Activated CD4-positive, alpha-beta T cell treated with anti-CD3 and anti-CD28 coated beads, Interleukin-2, amount 50 U/mL, for 24 hours (primary cell): ENCODE results near the gene MORN5.

Experiments used
- DNase-seq, 2 donors: peaks; one replicate each; pipeline ENCODE4 v3.0.0-alpha.2; 2020; ENCODE audit warnings: low read depth in 1 of 2, low spot score in 1 of 2

Gene MORN5

DNA sequence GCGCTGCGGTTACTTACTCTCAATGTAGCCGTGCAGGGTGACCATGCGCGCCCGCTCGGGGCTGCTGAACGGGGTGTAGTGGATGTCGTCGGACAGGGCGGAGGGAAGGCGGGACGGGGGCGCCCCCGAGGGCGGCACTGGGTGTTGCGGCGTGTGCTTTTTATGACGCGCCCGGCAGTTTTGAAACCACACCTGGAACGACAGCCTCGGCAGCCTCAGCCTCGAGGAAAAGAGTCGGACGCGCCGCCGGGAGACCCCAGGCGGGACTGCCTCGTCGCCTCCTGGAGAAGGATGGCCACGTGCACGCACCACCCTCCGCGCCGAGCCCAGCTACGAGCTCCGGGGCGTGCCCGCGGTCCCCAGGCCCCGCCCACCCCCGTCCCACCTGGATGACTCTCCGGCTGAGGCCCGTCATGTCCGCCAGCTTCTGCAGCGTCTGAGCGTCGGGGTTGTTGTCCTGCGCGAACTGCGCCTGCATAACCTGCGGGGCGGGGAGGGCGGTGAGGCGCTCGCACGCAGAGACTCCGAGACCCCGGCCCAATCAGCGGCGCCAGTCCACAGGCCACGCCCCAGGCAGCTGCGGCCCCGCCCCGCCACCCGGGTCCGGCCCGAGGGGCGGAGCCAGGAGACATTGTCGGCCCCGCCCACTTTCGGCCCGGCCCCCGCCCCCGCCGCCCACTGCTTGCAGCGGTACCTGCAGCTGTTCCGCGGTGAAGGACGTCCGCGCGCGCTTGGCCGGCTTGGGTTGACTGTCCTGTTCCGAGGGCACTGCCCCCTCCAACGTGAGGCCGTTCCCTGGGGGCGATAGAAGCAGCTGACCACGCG lies 54.1 kb downstream of the MORN5 start:
- DNase-seq, result peak in 1 of 2 donors; percentile 16

DNA sequence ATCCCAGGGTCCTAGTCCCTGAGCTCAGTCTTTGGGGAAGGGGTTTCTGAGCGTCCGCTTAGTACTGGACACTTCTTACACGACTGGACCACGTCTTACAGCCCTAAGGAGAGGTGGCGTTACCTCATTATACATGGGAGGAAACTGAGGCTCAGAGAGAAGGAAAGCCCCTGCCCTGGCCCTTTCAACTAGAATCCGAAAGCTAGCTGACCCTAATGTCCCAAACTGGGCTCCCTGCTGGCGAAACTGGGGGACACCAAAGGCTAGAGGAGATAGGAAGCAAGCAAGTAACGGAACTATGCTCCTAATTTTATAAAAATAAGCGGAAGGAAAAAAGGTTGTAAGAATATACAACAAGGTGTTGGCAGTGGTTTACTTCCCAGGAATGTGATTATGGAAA lies 54.8 kb downstream of the MORN5 start:
- no peak for DNase-seq

DNA sequence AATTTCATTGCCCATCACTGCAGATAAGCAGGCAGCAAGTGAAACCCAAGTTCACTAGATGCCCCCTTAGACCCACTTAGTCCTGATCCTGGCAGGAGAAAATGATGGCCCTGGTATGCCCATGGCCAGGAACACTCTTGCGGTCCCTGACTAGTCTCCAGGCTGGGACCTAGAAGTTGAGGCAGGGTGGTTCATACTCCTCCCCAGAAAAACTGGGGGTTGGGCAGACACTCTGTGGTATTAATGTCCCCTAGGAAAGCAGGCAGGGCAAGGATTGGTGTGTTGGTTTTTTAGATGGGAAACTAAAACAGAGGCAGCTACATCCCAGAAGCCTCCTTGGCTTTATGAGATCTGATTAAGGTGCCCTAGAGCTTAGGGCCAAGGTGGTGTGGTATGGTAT lies 56.0 kb downstream of the MORN5 start:
- DNase-seq, result no peak

DNA sequence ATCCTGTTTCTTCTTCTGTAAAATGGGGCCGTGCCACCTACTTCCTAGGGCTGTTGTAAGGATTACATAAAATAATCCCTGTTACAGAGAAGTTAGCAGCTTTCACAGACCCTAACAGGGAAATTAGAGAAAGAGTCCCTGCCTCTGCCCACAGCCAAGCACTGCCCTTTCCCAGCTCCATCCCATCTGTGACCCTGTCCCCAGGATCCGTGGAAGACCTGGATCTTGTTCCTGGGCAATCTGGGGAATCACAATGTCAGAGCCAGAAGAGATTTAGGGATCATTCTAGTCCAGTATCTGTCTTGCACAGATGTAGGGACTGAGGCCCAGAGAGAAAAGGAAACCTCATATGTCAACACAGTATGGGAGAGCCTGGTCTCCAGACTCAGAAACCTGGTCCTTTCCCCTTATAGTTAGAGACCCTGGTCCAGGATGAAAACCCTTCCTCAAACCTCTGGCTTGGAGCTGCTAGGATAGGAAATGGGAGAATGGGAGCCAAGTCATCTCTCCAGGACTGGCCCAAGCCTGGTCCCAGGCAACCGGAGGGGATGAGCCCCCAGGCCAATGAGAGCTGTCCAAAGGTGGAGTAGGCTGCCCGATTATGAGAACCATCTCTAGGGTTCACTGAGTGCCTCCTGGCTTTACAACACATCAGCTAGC lies 56.6 kb downstream of the MORN5 start:
- no peak for DNase-seq

DNA sequence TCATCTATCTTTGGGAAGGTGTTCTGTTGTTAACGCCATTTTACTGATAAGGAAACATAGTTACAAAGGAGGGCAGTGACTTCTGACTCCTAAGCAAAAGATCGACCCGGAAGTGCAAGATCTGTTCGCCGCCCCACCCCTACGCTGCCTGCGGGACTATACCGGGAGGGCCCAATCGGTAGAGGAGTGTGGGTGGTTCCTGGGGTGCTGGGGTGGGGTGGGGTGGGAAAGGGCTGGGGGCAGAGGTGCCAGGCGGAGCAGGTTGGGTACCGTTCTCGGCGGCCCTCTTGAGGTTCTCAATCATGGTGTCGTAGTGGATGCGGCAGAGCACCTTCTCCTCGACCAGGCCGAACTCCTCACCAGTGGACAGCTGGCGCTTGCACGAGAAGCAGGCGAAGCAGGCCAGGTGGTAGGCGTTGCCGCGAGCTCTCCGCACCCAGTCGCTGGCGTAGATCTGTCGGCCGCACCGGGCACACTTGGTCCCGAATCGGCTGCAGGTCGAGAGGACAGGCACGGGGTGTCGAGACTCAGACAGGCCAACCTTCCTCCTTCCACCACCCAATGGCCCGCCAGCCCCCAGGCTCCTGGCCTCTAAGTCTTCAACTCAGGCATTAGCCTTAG lies 57.2 kb downstream of the MORN5 start:
- no peak for DNase-seq

DNA sequence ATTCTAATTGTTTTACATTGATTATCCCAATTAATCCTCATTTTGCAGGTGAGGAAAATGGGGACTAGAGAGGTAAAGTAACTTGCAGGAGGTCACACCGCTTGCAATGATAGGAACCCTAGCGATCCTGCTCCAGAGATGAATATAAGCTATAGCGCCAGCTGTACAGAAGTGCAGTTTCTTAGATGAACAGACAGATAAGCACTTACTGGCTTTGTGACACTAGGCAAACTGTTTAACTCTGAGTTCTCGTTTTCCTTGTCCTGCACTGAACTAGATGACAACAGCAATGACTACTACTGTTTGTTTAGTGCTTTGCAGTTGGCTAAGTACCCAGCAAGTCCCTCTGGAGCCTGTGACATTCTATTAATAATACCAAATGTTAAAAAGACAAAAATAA lies 57.9 kb downstream of the MORN5 start:
- DNase-seq, result no peak

DNA sequence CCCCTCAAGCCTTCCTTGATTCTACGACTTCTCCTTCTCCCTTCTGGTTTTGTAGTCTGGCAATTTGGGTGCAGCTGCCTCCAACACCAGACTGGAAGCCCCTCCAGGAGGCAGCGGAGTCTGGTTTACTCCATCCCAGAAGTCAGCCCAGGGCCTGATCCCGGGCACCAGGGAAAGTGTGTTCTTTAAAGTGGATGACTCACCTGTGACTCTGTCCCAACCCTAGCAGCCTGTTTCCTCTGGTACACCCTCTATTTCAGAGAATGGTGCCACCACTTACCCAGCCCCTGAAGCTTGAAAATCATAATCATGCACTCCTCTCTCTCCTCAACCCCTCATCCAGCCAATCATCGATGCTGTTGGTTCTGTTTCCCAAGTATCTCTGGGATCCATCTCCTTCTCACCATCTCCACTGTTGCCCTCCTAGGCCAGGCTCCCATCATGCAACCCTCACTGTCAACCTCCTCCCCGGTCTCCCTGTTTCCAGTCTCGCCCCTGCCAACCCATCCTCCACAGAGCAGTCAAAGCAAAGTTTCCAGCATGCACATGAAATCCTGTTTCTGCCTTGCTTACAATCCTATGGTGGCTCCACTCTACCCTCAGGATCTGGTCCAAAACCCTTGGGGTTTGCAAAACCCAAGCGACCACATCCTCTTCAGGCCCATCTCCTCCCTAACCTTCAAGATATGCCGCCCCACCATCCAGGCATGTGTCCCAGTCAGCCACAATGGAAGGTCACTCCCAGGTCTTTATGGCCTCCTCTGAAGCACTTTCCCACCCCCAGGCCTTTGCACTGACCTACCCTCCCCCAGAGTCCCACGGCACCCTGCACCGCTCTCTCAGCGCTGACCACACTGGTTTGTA lies 58.6 kb downstream of the MORN5 start:
- no peak for DNase-seq

DNA sequence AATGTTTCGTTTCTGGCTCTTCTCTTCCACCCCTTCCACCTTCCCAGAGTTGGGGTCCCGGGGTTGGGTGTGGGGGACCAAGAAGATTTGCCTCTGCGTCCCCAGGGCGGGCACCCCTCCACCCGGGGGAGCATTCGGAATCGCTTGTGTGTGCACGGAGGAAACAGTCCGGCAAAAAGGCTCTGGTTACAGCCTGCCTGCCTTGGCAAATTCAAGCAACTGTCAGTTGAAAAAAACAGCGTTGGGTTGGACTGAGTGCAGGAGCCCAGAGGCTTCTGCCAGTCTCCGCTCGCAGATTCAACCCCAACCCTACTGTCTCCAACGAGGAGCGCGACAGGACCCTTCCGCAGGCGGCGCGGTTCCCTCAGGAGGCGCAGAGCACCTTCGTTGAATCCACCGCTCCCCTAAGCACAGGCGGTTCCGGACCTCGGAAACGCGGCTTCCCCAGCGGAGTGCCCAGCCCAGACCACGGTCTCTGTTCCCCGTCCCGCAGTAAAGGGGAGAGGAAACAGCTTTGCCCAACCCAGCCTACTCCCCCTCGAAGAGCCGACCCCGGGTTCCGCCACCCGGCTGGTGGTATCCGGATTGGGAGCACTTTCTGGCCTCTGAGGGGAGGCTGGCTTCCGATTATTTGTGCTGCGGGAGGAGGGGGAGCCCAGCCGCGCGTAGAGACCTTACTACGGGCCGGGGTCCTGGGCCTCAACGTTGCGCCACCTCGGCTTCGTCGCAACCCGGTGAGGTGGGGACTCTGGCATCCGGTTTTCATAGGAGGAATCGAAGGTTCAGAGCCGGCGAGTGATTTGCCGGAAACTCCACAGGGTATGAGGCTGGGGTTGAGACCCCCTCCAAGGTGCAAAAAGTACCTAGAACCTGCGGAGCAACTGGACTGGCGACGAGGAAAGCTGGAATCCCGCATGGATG lies 59.5 kb downstream of the MORN5 start:
- DNase-seq, result no peak

DNA sequence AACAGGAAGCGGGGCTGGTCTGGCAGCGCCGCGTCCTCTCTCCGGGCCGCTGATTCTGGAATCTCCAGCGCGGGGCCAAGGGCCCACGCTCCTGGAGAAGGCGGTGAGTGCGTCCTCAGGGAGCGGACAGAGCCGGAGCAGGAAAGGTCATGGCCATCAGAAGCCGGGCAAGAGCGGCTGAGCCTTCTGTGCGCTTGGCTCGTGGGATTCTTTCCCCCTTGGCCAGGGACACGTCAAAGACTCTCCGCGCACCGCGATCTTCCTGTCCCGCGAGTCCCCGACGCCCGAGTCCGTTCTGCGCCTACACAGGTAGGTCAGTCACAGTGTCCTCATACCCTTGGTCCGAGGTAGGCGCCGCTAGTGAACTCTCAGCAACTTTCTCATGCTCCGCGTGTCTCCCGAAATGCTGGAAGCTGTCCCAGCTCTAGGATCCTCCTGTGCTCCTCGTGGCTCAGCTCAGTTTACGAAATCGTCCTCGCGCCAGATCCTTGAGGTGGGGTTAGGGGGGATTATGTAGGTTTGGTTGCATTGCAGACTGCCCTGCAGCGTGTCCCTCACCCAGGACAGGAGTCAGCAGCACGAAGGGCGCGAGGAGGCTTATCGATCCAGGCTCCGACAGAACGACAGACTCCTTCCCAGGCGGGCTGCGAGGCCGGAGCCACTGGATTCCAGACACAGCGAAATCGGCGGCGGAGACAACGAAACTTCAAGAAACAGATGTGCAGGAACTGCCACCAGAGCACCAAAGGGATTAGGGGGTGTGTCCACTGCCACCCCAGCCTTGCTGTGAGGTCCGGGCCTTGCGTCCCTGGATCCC lies 60.4 kb downstream of the MORN5 start:
- no peak for DNase-seq

DNA sequence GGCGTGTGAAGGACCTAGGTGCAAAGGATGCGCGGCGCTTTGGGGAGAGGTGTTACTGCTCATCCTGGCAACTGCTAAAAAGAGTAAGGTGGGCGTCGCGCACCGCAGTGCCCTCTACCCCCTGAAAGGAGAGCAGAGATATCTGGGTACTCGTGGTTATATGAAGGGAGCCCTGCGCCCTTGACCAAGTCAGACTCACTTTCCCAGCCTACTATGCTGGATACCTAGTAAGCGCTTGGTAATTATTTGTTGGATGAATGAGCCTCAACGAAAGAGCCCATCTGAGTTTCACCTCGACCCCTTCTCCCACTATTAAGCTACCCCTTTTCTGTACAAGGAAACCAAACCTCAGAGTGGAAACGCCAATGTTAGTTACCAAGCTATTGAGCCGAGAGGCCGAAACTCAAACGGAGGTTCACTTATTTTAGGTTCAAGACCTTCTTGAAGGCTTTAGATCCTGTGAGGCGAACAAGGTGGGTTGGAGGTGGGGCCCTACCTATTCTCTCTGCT lies 61.0 kb downstream of the MORN5 start:
- DNase-seq, result no peak

DNA sequence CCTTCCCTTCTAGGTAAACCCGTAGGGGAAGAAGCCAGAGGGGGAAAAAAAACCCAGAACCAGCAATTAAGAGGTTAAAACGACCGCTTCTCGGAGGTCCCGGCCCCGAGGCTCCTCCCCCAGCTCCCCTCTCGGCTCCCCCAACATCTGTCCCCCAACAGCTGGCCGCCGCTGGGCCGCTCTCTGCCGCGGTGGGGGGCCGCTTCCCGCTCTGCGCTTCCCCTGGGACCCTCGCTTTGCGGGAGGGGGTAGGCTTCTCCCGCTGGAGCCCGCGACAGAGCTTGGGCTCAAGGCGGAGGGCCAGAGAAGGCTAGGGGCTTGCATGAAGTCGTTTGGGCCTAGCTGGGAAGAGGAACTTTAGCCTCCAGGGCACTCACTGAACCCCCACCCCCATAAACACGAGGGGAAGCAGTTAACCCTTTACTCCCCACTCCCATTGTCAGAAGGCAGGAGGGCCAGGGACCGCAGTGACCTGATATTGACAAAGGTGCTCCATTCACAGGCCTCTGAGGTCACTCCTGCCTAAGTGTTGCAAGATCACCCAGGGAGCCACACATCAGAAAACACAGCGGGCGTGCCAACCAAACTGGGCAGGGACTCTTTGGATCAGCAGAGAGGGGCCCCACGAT lies 61.6 kb downstream of the MORN5 start:
- no peak for DNase-seq

DNA sequence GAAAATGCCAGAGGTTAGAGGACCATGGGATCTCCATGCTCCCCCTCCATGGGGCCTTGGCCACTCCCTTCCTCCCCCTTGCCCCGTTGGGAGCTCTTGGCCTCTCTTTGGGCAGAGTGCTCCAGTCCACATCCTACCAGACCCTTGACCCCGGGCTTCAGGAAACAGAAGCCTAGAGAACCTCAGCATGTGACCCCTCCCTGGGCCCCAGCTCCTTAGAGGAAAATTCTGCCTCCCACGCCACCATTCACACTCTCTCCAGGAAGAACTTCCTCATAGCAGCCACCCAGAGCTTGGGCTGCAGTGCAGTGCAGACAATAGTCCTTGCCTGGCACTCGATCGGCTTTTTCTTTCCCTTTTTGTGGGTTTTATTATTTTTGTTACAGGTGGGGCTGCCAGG lies 63.1 kb downstream of the MORN5 start:
- no peak for DNase-seq

DNA sequence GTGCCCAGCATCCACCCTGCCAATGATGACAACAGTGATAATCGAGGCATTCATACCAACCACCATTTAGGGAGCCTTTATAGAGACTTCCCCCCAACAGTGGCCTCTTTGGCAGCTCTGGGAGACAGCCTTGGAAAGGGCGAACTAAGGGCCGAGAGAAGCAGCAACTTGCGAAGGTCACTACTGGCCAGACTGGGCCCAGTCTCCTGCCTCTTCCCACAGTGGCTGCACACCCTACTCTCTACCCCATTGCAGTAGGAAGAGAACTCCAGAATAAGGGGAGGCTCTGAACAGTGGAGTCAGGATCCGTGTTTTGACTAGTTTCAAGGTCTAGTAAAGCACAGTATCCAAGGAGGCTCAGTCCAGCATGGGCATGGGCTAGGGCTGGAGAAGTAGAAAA lies 63.7 kb downstream of the MORN5 start:
- no peak for DNase-seq

DNA sequence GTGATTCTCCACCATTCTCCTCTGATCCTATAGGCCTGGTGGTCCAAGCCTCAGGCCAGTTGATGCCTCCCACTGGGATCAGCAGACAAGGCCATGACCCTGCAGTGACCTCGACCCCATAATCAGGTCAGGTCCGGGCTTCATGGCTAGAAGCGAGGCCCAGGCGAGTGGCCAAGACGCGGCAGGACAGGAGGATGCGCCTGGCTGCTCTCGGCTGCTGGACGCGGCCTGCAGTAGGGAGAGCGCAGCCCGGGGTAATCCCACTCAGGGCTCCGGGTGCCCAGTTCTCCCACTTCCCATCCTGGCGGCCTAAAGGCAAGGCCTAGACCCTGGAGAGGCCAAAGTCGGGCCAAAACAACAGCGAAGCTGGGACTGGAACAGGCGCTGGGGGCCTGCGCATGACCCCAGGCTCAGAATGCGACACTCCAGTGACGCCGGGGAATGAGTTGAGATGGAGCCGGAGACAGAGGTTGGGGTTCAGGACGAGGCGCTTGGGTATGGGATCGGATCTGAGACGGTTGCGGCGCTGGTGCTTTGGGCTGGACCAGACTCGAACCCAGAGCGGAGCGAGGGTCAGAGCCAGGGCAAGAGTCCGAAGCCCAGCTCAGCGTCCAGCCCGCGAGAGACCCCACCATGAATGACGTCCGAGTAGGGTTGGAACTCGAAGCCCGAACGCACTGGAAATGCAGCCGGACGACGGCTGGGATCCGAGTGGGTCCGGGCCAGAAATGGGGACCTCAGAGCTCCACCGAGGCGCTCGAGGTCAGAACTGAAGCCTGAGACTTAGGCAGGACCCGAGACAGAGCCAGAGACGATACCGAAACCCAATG lies 65.8 kb downstream of the MORN5 start:
- DNase-seq, result no peak

DNA sequence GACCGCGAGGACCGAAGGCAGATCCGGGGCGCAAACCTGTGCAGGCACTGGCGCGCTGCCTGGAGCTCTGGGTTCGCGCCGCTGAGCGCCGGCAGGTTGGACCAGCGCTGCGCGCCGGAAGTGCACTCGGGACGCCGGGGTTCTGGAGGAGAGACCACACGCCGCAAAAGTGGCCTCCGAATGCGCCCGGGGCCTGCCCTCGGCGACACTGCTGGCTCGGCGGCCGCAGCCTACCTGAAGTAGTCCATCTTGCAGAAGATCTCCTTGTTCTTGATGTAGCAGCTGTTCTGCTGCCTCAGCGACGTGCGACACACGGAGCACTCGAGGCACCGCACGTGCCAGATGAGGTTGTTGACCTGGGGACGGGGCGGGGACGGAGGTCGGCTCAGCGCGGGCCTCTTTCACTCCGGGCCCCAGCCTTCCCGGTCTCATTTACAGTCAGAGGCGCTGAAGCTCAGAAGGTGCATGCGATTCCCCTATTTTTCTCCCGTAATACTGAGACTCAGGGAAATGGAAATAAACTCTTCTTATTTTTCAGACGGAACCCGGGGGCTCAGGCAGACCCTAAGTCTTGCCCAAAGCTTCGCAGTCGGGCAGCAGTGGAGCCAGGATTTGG lies 66.5 kb downstream of the MORN5 start:
- DNase-seq, result no peak

DNA sequence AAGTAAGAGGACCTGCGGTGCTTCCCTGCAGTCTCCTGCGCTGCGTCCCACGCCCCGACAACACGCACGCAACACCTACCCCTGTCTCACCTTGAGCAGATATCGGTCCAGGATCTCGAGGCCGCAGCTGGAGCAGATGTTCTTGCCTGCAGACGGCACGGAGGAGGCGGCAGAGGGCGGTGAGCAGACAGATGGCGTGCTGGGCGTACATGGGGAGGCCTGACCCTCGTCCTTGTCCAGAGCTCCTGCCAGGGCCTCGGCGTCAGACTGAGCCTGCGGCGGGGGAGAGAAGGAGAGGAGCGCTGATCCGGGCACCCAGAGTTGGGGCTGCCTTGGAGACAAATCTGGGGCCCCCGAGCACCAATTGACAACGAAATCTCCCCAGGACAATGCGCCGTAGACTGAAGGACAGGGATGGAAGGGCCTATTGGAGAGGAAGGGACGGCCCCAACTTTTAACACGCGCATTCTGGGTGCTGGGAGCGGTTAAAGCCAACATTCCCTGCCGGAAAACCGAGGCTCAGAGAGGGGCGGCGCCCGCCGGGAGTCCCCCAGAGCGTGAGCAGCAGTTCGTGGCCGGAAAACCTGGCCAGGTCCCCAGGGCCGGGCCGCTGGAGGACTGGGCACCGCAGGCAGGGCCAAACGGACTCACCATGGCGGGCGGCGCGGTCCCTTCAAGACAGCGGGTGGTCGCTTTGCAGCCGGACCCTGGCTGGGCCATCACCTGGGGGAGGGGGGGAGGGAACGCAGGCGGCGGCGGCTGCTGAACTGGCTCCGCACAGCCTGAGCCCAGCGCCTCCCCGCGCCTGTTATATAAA lies 67.3 kb downstream of the MORN5 start:
- no peak for DNase-seq

DNA sequence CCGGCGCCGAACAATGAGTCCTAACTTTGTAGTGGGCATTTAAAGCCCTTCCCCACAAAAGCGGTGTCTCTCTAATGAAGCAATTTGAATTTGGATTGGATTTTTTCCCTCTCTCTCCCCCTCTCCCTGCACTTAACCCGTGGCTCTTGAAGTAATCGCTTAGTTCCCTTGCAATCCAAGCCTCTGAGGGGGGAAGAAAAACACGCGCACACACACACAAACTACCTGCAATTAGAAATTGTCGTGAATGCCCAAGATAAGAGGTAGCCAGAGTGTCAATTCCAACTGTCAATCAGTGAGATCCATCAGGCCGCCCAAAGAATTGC lies 67.8 kb downstream of the MORN5 start:
- DNase-seq, result no peak
